ENCODE data around the gene RANBP17. TPM values are rescaled to one million over a fixed set of nuclear protein-coding genes. Genes with fewer than 3 reads are reported as not detected.
"Not testable (repeated sequence)": the region's sequence is repeated elsewhere in the genome, so short reads cannot be mapped to it uniquely, and the experiment has no call there.

Gene RANBP17
- total and polyA plus RNA-seq, 2 experiments from 2014 or later = 43.8 to 53.1 TPM

GRCh38 chr5:171295801-171296200 is 434.0 kb downstream of the RANBP17 start (continued):
- no peak for TF ChIP-seq ZNF462 (CRISPR knock-in tag; IDR thresholded peaks at IDR 0.05)

- H2AFZ ChIP-seq; H3K4me2 ChIP-seq; H3K4me3 Mint-ChIP-seq; H3K4me1 ChIP-seq (ENCODE audit: insufficient read depth); H4K20me1 ChIP-seq (replicated peaks; ENCODE audit: insufficient read depth); H3K9me2 ChIP-seq (ENCODE audit: insufficient read depth); H3K36me3 ChIP-seq (ENCODE audit: insufficient read depth); H3K4me3 ChIP-seq; DNase-seq (ENCODE audit: low spot score); ATAC-seq; H3K4me1 Mint-ChIP-seq; H3K27ac Mint-ChIP-seq; H3K9me3 Mint-ChIP-seq; H3K36me3 Mint-ChIP-seq (ENCODE audit: low read depth); H3K27ac ChIP-seq (ENCODE audit: low read depth); H3K79me2 ChIP-seq (replicated peaks; ENCODE audit: insufficient read depth); H3F3A ChIP-seq (replicated peaks; ENCODE audit: low read depth): not testable (repeated sequence)
- peaks cover 14% of the 10 kb centered on the region for H3K27me3 Mint-ChIP-seq (ENCODE audit: insufficient read depth, low read depth, poor library complexity)
- H3K27me3 ChIP-seq (ENCODE audit: insufficient read depth) = peaks cover 19% of the 10 kb centered on the region
Measured at GRCh38 chr5:171297941-171298340, 436.1 kb downstream of the RANBP17 start.

- H3K27ac ChIP-seq (ENCODE audit: low read depth) = no peak overlapping the region
- no peak for DNase-seq (ENCODE audit: low spot score)
- H3K27me3 ChIP-seq (ENCODE audit: insufficient read depth) = peaks cover 32% of the 10 kb centered on the region
- no peaks in the 10 kb centered on the region for H3K9me2 ChIP-seq (ENCODE audit: insufficient read depth)
- H3K4me1 ChIP-seq (ENCODE audit: insufficient read depth) = peaks cover 5% of the 10 kb centered on the region; the same call in 1 of the 2 replicates
- H3K4me1 Mint-ChIP-seq = no peaks in the 10 kb centered on the region; the same call in 2 of the 3 replicates
- no peaks in the 10 kb centered on the region for H3K79me2 ChIP-seq (replicated peaks; ENCODE audit: insufficient read depth)
- no peaks in the 10 kb centered on the region for H3K36me3 Mint-ChIP-seq (ENCODE audit: low read depth)
- no peak overlapping the region for H3K4me3 ChIP-seq
- H3K4me3 Mint-ChIP-seq = no peak overlapping the region
- TF ChIP-seq STAT1 (IDR thresholded peaks at IDR 0.05; ENCODE audit: unreplicated experiment) (no peak), ZNF331 (CRISPR knock-in tag; IDR thresholded peaks at IDR 0.05; ENCODE audit: low read depth) (no peak), CREB1 (CRISPR knock-in tag; IDR thresholded peaks at IDR 0.05; ENCODE audit: low read depth) (no peak), ETS1 (IDR thresholded peaks at IDR 0.05) (no peak)
- H3K9me3 Mint-ChIP-seq = no peaks in the 10 kb centered on the region
- H2AFZ ChIP-seq = no peak overlapping the region
- H3K27me3 Mint-ChIP-seq (ENCODE audit: insufficient read depth, low read depth, poor library complexity) = peaks cover 27% of the 10 kb centered on the region
- ATAC-seq = no peak
- no peaks in the 10 kb centered on the region for H3F3A ChIP-seq (replicated peaks; ENCODE audit: low read depth)
- no peak overlapping the region for H3K4me2 ChIP-seq
- no peaks in the 10 kb centered on the region for H3K36me3 ChIP-seq (ENCODE audit: insufficient read depth)
- no peak overlapping the region for H3K27ac Mint-ChIP-seq
- H4K20me1 ChIP-seq (replicated peaks; ENCODE audit: insufficient read depth) = peaks cover 3% of the 10 kb centered on the region; the same call in 1 of the 2 replicates
Measured at GRCh38 chr5:171299228-171299627, 437.4 kb downstream of the RANBP17 start.

All from GM23338 (cell line).